Hepatic stellate cell (primary cell): Measurements from ENCODE around the gene TACC2.
A peak's percentile ranks its signal among the peaks of the same experiment; 100 is the strongest.
"Not testable (repeated sequence)": the region's sequence is repeated elsewhere in the genome, so short reads cannot be mapped to it uniquely, and the experiment has no call there.

Experiments used
- DNase-seq: peaks from one replicate; pipeline ENCODE4 v3.0.0; 2011; ENCODE audit warnings: low spot score

Gene TACC2

DNA sequence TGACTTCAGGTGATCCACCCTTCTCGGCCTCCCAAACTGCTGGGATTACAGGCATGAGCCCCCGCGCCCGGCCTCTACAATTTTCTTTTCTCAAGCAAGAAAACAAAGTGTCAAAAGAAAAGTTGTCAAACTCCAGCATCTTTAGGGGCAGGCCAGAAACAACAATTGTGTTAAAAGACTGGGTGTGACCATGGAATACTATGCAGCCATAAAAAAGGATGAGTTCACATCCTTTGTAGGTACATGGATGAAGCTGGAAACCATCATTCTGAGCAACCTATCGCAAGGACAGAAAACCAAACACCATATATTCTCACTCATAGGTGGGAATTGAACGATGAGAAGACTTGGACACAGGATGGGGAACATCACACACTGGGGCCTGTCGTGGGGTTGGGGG, 34.3 kb downstream of the TACC2 start:
- DNase-seq: not testable (repeated sequence)

DNA sequence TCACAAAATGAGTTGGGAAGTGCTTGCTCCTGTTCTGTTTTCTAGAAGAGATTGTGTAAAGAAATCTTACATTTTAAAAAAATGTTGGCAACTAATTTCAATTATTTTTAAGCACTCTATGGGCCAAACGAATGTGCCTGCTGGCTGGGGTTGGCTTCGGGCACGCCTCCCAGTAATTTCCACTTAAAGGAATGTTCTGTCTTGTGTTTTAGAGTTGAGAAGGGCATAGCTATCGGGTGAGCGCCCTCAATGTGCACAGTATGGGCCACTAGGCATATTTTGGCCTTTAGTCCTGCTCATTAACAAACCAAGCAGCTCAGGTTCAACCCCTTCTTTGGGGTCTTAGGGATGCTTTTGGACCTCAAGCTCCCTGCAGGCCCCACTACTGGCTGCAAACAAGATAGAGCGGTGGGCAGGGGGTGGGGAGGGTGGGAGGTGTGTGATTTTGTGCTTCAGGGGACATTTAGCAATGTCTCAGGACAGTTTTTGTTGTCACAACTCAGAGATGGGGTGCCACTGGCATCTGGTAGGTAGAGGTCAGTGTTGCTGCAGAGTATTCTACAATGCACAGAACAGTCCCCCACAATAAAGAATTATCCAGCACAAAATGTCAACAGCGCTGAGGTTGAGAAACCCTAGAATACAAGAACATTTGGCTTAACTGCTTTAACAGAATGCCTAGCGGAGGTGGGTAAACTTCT, 40.7 kb downstream of the TACC2 start:
- DNase-seq: no peak

DNA sequence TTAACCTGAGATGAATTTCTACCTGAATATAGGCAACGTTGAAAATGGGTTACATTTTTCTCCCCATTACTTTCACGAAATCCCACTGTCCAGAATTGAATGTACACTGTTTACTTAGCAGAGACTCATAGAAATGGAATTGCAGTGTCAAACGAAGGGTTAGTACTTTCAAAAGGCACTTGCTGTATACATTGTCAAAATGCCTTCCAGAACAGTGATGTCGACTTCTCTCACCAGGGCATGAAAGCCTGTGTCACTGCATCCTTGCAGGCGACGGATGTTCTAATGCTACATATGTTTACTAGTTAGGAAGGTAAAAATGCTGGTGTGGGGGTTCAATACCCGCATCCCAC, 41.2 kb downstream of the TACC2 start:
- DNase-seq: no peak

DNA sequence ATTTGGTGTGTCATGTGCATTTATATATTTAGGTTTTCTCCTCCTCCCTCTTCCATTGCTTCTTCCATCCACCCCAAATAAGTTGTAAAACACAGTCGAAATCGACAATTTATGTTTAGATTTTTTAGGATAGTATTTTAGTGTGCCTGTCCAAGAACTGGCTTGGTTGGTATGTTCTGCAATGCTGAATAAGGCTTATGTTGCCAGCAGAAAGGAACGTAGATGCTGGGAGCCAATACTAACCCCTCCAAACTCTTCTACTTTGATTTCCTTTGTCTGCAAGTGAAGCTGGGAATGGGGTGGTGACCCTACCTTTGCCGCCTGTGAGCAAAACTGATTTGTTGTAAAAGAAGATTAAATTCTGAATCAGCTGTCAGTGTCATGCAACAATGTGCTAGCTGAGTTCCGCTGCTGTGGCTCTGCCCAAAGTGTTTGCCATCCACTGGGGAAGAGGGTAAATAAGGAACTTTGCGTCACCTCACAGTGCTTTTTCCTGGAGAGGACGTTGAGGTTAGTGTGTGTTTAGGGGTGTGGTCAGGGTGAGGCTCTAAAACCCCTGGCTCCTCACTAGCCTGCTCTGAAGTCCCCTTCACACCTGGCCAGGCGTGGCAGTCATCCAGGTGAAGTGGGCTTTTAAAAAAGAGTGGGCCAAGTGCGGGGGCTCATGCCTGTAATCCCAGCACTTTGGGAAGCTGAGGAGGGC, 44.4 kb downstream of the TACC2 start:
- no peak for DNase-seq

DNA sequence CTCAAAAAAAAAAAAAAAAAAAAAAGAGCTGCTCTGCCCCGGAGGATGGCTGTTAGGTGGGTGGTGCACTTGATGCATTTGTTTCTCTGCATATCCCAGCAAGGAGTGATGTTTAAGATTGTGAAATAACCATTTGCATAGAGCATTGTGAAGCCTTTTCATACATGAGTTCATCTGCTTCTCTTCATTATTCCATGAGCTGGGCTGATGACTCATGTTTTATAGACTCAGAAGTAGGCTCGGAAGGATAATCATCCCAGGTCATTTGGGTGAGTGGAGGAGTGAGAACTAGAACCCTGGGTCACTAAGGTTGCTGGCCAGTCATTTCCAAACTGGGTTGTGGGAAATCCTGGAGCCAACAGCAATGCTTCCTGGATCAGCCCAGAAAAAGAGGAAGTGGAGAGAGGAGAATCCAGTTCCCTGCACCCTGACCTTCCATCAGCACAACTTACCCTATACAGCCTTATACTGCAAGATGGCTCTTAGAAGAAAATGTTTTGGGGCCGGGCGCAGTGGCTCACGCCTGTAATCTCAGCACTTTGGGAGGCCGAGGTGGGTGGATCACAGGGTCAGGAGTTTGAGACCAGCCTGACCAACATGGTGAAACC, 45.3 kb downstream of the TACC2 start:
- peak; percentile 22 for DNase-seq

DNA sequence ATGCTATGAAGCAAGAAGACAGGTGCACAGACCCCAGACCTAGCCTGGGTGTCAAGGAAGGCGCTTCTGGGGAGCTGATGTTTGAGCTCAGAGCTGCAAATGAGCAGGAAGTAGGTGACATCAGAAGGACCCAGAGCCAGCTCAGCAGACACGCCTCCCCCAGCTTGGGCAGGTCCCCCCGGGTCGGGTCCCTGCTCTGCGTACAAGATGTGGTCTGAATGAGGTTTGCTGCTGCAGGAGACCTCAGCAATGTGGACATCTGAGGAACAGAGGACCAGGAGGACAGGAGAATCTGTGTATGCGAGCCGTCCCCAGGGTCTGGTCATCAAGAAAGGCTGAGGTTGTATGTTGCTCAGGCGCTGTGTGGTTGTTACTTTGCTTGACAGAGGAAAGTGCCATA, 51.8 kb downstream of the TACC2 start:
- DNase-seq: no peak

DNA sequence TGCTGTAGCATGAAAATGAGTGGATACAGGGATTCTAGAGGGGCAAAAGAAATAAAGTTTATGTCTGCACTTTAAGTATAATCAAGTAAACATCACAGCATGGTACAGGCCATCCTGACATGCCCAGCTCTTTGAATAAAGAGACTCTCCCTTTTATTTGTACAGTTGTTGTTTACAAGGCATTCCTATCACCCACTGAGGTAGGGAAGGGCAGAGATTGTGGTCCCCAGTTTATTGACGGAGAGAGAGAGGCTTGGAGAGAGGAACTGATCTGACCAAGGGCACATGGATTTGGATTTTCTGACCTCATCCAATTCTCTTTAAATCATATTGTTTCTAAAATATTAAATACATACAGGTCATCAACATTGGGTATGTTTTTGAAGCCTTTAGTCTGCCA, 53.9 kb downstream of the TACC2 start:
- no peak for DNase-seq

DNA sequence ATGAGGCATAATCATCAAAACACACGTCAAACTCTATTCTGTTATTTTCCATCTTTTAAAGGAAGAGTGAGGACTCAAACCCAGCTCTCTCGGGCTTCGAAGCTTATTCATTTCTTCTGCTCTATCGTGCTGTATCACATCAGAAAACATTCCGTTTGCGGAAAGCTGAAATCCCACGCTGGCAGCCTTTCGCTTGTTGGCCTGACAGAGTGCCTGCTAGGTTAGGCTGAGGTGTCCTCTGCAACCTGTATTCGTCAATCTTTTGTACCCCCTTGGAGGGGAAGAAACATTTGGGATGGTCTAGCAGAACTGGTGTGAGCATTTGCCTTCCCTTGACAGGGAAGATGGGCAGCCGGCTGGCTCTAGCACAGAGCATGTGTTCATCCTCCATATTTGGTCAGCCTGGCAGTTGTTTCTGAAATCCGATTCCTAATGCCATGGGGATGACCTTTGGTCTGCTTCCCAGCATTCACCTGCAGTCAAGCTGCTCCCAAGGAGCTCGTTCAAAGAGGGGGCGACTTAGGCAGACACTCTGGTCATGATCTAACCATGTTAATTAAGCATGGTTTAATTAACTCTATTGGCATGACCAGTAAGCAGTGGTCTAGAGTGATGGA, 55.2 kb downstream of the TACC2 start:
- peak; percentile 35 for DNase-seq

DNA sequence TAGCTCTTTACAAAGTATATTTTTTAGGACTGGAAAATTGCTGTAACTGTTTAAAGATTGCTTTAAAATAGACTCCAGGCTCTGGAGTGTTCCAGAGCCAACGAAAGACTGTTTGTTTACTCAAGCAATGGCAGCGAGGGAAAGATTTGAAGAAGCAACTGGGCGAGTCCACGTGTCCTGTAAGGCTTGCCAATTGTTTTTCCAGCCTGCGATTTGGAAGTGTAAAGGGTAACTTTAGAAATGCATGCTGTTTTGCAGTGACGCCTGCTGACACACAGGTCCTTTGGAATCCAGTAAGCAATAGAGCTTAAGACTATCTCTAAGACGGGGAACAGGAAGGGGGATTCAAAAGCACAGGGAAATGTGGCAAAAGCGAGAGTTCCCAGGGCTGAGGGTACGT, 55.8 kb downstream of the TACC2 start:
- peak; percentile 31 for DNase-seq

DNA sequence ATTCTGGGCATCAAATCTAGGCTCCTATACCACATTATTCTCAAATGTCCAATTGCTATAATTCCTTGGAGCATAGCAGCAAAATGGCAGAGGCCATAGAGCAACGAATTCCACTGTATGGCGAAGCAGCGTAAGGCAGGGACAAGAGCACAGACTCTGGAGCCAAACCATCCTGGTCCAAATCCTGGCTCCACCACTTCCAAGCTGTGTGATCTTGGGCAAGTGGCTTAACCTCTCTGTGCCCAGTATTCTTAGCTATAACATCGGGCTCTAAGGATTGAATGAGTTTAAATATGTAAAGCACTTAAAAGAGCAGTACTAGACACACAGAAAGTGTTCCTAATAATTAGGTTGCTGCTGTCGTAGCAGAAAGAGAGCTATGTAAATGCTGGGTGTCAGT, 56.2 kb downstream of the TACC2 start:
- DNase-seq: no peak

DNA sequence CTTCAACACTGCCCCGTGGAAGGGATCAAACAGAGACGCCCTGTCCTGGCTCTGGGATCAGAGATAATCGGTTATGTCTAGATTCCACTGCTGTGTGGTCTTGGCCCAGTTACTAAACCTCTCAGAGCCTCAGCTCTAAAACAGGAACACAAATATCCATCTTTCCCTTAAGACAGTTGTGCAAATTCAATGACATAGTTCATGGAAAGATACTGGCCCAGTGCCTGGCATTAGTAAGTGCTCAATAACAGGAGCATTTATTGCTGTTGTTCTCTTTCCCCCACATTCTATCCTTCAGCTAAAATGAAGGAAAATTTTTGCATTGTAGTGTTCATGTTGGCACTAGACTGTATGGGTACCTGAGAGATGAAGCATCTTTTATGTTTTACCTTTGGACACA, 58.6 kb downstream of the TACC2 start:
- no peak for DNase-seq

DNA sequence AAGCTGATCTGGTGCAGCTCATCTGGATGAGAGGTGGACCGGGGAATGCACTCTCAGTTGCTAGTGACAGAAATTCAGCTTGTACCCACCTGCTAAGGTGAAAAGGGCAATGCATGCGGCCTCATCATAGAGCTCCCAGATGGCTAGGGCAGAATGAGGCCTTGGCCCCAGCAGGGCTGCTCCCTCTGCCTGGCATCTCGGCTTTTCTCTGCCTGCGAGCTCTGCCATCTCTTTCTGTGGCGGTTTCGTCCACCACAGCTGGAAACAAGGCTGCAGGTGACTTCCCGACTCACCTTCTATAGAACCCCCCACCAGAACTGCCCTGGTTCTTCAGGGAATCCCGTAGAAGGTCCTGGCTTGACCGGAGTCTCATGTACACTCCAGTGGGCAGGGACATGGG, 60.1 kb downstream of the TACC2 start:
- no peak for DNase-seq

DNA sequence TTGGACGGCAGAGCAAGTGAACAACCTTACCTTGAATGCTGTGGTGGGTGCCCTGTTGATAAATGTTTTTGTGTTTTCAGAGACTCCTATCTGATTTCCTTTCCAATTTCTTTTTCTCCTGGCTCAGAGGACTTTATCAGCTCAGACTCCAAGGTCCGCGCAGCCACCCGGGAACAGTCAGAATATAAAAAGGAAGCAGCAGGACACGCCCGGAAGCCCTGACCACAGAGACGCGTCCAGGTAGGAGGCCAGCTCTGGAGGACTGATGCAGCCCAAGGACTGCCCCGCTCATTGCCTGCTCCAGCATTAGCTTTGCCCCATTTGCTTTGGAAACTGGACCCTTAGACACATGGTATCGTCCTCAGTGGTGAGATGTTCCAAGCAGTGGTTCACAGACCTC, 61.3 kb downstream of the TACC2 start:
- DNase-seq: no peak

DNA sequence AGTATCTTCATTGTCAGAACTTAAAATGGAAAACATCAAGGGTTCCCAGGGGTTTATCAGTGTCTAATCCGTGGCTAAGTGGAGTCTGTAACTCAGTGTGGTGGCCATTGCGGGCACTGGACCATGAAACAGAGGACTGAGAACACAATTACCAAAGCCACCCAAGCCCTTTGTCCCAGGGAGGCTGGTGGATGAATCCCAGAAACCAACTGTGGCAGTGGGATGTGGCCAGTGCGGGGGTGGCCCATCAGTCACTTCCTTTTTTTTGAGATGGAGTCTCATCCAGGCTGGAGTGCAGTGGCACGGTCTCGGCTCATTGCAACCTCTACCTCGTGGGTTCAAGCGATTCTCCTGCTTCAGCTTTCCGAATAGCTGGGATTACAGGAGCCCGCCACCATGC, 61.8 kb downstream of the TACC2 start:
- no peak for DNase-seq

DNA sequence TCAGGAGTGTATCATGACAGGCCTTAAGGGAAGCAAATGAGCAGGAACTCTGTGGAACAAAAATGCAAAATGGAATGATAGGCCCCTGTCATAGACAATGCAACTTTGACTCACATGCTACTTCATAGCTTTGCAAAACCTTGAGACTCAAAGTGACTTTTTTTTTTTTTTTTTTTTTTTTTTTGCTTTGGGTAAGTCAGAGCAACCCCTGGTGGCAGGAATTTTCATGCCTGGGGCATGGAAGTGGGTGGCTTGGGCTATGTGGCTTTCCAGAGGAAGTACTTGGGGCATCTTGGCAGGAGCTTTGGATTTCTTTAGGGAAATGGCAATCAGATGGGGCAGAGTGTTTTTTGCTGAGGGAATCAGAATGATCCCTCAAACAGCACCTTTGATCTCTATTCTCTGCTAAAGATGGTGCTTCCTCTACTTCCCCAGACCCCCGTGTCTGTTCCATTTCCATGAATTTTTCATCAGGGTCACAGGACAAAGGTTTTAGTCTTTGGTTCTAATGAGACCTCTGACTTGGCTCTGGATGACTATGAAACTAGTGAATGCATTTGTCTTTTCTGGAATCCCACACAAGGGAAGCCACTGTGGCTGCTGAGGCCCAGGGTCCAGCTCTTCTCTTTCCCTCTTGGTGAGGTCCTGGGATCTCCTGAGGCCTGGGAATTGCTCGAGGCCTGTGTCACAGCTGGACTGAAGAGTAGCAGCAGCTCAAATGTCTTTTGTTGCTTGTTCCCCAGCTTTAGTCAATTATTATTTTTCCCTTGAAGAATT, 62.8 kb downstream of the TACC2 start:
- peak; percentile 77 for DNase-seq

DNA sequence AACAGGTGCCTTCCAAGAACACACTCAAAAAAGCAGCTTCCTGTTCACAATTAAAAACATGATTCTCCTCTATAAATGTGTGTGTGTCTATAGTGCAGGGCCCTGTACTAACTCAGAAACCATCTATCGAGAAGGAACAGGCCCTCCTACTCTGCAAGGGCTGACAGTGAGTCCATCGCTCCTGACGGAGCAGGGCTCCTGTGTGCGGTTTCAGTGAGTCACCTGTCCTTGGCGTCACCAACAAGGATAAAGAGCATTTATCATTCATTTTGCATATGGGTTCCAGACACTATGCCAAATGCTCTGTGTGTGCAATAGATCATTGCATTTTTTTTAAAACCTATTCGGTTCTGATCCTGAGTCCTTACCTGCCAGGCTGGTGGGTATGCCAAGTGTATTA, 63.7 kb downstream of the TACC2 start:
- DNase-seq: no peak

DNA sequence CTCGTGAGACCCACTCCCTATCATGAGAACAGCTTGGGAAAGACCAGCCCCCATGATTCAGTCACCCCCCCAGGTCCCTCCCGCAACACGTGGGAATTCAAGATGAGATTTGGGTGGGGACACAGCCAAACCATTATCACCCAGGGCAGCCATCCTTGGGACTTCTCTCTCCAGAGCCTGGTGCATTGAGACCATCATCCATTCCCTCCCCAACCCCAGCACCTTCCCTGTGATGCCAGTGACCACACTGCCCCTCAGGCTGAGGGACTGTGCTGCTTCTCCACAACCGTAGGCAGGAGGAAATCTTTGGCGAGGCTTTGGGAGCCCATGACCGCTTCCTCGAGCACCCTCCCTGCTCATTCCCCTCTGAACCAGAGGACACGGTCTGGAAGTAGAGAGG, 64.4 kb downstream of the TACC2 start:
- no peak for DNase-seq

DNA sequence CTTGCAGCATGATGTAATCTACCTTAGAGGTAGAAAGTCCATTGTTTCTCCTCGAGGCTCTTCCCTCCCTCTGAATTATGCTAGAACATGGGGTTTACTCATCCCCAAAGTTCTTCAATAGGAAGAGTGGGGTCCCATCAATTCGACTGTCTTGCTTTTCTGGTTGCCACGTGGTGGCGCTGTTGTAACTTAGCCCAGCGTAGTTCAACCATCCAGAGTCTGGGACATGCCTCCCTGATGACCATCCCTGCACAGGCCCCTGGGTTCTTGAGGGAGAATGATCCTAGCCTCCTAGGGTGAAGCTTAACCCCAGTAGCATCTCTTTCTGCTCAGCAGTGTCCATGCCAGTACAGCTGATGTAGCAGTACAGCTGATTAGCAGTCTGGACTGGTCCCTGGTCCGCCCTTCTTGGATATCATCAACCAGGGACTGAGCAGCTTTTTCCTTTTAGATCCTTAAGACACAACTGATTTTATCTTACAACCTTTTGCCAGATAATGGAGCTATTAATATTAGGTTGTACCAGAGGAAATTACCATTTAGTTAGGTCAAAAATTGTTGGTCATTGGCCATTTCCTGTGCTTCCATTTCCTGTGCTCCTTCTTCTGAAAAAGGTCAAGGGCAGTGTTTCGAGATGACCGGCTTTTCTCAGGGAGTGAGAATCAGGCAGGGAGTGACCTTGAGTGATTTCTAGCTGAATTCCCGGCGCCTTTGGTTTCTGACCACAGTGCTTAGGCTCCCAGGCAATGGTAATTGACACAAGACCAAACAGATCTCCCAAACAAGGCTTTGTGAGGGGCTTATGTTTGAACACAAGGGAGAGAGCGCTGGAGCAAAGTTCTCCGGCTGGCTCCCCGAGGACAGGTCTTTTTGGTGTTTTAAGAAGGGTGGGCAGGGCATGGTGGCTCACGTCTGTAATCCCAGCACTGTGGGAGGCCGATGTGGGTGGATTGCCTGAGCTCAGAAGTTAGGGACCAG, 65.4 kb downstream of the TACC2 start:
- peak; percentile 69 for DNase-seq

DNA sequence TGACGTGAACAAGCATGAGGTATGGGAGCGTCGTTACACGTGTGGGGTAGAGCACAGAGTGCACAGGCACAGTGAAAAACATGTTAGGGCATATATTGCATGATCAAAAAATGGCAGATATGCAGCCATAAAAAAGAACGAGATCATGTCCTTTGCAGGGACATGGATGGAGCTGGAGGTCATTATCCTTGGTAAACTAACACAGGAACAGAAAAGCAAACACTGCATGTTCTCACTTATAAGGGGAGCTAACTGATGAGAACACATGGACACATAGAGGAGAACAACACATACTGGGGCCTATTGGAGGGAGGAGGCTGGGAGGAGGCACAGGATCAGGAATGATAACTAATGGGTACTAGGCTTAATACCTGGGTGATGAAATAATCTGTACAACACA, 66.3 kb downstream of the TACC2 start:
- DNase-seq: no peak

DNA sequence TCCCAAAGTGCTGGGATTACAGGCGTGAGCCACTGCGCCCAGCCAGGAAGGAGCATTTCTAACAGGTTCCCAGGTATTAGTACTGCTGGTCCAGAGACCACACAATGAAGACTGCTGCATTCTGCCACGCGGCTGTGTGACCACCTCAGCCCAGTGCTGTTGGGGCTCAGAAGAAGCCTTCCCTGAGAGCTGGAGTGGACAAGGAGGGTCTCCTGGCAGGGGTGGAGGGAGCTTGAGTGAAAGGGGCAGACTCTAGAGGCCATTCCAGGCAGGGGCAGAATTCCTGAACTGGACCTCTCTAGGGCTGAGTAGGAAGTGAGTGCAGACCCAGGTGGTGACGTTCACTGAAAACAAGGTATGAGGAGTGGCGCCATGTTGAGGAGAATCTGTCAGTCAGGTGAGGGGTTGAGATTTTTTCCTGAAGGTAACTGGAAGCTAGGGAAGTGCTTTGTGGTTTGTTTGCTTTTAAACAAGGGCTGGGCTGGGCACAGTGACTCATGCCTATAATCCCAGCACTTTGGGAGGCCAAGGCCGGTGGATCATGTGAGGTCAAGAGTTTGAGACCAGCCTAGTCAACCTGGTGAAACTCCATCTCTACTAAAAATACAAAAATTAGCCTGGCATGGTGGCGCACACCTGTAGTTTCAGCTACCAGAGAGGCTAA, 67.6 kb downstream of the TACC2 start:
- DNase-seq: no peak
